Measurements from ENCODE around the gene ETV4. TPM values are rescaled to one million over a fixed set of nuclear protein-coding genes. Genes with fewer than 3 reads are reported as not detected.

ETV4 gene
- total RNA-seq (2021) (147 to 195 TPM (median 147 TPM) in 3 replicates), Bru-seq, nascent RNA (percentile 84 among the genes with signal in this experiment)
- long read RNA-seq, experiment 1, transcript ETV4-205 (12 exons, 1,775 nt): minor isoform, 11 of 738 reads
- long read RNA-seq, experiment 1, transcript ETV4-211 (13 exons, 1,727 nt): minor isoform, 26 of 738 reads
- long read RNA-seq, experiment 1, transcript ETV4-201 (13 exons, 2,429 nt): major isoform, 228 of 738 reads
- long read RNA-seq, experiment 1, transcript ETV4-202 (12 exons, 2,182 nt): minor isoform, 128 of 738 reads
- long read RNA-seq, experiment 1, partial matches to known transcripts: 230 of 738 reads
- long read RNA-seq, experiment 1, other reads (novel, unspliced or antisense): 98 of 738 reads
- long read RNA-seq, experiment 2, transcript ETV4-201 (13 exons, 2,429 nt): major isoform, 57 of 242 reads
- long read RNA-seq, experiment 2, transcript ETV4-202 (12 exons, 2,182 nt): minor isoform, 12 of 242 reads
- long read RNA-seq, experiment 2, transcript ETV4-208 (5 exons, 917 nt): minor isoform, 7 of 242 reads
- long read RNA-seq, experiment 2, partial matches to known transcripts: 86 of 242 reads
- long read RNA-seq, experiment 2, other reads (novel, unspliced or antisense): 75 of 242 reads
- long read RNA-seq, experiment 3, transcript ETV4-202 (12 exons, 2,182 nt): major isoform, 25 of 178 reads
- long read RNA-seq, experiment 3, partial matches to known transcripts: 124 of 178 reads
- long read RNA-seq, experiment 3, other reads (novel, unspliced or antisense): 22 of 178 reads

GRCh38 chr17:43546319-43547188, at the start of gene ETV4:
Gene ETV4, minus strand, starts transcription at chr17:43546340. Its CDS starts 723 bp downstream, at chr17:43545617.
- peaks cover 6% of the 10 kb centered on the region; the same call in 1 of the 2 replicates for H3K36me3 Mint-ChIP-seq
- TF ChIP-seq MYBL2 (CRISPR knock-in tag; IDR thresholded peaks at IDR 0.05) (peak; percentile 22; the same call in 1 of the 2 replicates), ZNF232 (CRISPR knock-in tag; IDR thresholded peaks at IDR 0.05) (no peak), MAX (CRISPR knock-in tag; IDR thresholded peaks at IDR 0.05) (0 out of 2 replicates have a peak, but pooled peaks have one; percentile 13), GTF2I (CRISPR knock-in tag; conservative IDR thresholded peaks at IDR 0.05) (0 out of 2 replicates have a peak, but pooled peaks have one; percentile 21), HMGXB4 (CRISPR knock-in tag; IDR thresholded peaks at IDR 0.05) (peak; percentile 4; the same call in 1 of the 2 replicates), ZSCAN18 (CRISPR knock-in tag; IDR thresholded peaks at IDR 0.05) (no peak), NFYB (CRISPR knock-in tag; conservative IDR thresholded peaks at IDR 0.05; ENCODE audit: low read depth) (peak; percentile 67)
- CTCF ChIA-PET: interaction anchor here (0.6 to 1.8 kb wide), 15 partner anchors 8 to 243 kb away, joined by 3 to 7 read pairs (median 4); partner anchors contain the start of gene DHX8
- no peaks in the 10 kb centered on the region; the same call in 1 of the 2 replicates for H3K27me3 Mint-ChIP-seq (ENCODE audit: low read depth)
- DNase-seq (ENCODE audit: low spot score) (peak; percentile 98), ATAC-seq (peak; percentile 63)
- peaks cover 64% of the 10 kb centered on the region for H3K4me1 Mint-ChIP-seq
- POLR2A ChIA-PET: interaction anchor here (0.5 to 2.7 kb wide), 8 partner anchors 16 to 271 kb away, joined by 3 to 20 read pairs (median 5); no protein-coding TSS in a partner anchor
- H3K9me3 Mint-ChIP-seq: 0 out of 2 replicates have a peak, but pooled peaks cover 3% of the 10 kb centered on the region
- H3K27ac Mint-ChIP-seq: peak within 1 kb of the TSS; percentile 94
- H3K4me3 Mint-ChIP-seq: peak within 1 kb of the TSS; percentile 89

- CTCF ChIA-PET: interaction anchor here (0.7 kb wide), 1 partner anchor 52 kb away, joined by 3 read pairs; no protein-coding TSS in a partner anchor
- H3K4me1 Mint-ChIP-seq: peaks cover 30% of the 10 kb centered on the region
These were observed 49.3 kb upstream of the ETV4 start for GRCh38 chr17:43595466-43595865.

More at GRCh38 chr17:43595466-43595865, 49.3 kb upstream of the ETV4 start:
- Mint-ChIP-seq H3K9me3 (no peaks in the 10 kb centered on the region; the same call in 1 of the 2 replicates), H3K27ac (no peak overlapping the region; the same call in 1 of the 2 replicates), H3K36me3 (peaks cover 3% of the 10 kb centered on the region; the same call in 1 of the 2 replicates), H3K4me3 (no peak overlapping the region), H3K27me3 (ENCODE audit: low read depth) (peaks cover 7% of the 10 kb centered on the region; the same call in 1 of the 2 replicates)
- TF ChIP-seq STAT6 (CRISPR knock-in tag; conservative IDR thresholded peaks at IDR 0.05; ENCODE audit: low read depth) (no peak), ZNF317 (CRISPR knock-in tag; IDR thresholded peaks at IDR 0.05; ENCODE audit: borderline replicate concordance, low read depth) (no peak)
- ATAC-seq (no peak), DNase-seq (ENCODE audit: low spot score) (no peak)
- POLR2A ChIA-PET: no interaction called here
